Measurements from ENCODE around the gene ETNK2. TPM values are rescaled to one million over a fixed set of nuclear protein-coding genes. Genes with fewer than 3 reads are reported as not detected.
A peak's percentile ranks its signal among the peaks of the same experiment; 100 is the strongest.

Gene ETNK2
- total and polyA plus RNA-seq, 2 of the 8 experiments (the other 6 are each of a cell fraction or from before 2014, with no cell fraction given), result 20.1 to 26.7 TPM

GRCh38 chr1:204131978-204132377 lies 19.9 kb downstream of the ETNK2 start:
- Histone ChIP-seq H3K4me2 (ENCODE audit: insufficient read depth in 1 of 2, low read depth in 2 of 2, low read length in 2 of 2) (no peak overlapping the region), H3K9ac (replicated peaks in 1 of 4; ENCODE audit: extremely low read depth in 1 of 4, low read depth in 3 of 4, low read length in 3 of 4) (no peak overlapping the region), H3K4me1 (replicated peaks in 1 of 4; ENCODE audit: control insufficient read depth in 3 of 4, insufficient read depth in 4 of 4, low read length in 3 of 4) (peaks cover 4 to 16% (median 7%) of the 10 kb centered on the region in 4 experiments), H2BK12ac (ENCODE audit: low read depth, low read length) (no peak overlapping the region), H3K23ac (ENCODE audit: insufficient read length) (no peak overlapping the region), H2BK15ac (ENCODE audit: low read length) (no peak overlapping the region), H3K27ac (ENCODE audit: low read depth, low read length) (no peak overlapping the region), H3K4me3 (ENCODE audit: extremely low read depth in 1 of 4, insufficient read depth in 2 of 4, low read depth in 3 of 4, low read length in 4 of 4) (no peak overlapping the region), H3K36me3 (ENCODE audit: control insufficient read depth in 2 of 4, insufficient read depth in 4 of 4, low read length in 3 of 4) (no peaks in the 10 kb centered on the region; a peak in 2 of 8 replicates), H4K5ac (ENCODE audit: insufficient read length, low read depth, low read length) (no peak overlapping the region), H2AK5ac (ENCODE audit: low read depth, low read length) (no peak overlapping the region), H2BK120ac (replicated peaks; ENCODE audit: low read depth, low read length) (no peak overlapping the region), H4K8ac (ENCODE audit: extremely low read depth, insufficient read depth, low read length) (no peak overlapping the region), H3K79me2 (ENCODE audit: control insufficient read depth in 1 of 2, insufficient read depth in 2 of 2, low read length in 2 of 2) (no peaks in the 10 kb centered on the region), H3K56ac (replicated peaks; ENCODE audit: insufficient read length, low read depth, low read length) (no peak overlapping the region), H4K20me1 (replicated peaks in 1 of 2; ENCODE audit: control insufficient read depth in 1 of 2, insufficient read depth in 2 of 2, low read length in 2 of 2) (peaks cover 0 to 2% of the 10 kb centered on the region in 2 experiments), H3K23me2 (ENCODE audit: low read depth, low read length) (no peaks in the 10 kb centered on the region), H3K18ac (ENCODE audit: extremely low read depth, low read length) (no peak overlapping the region), H3K9me3 (ENCODE audit: insufficient read depth in 2 of 2, low read depth in 1 of 2, low read length in 1 of 2) (no peaks in the 10 kb centered on the region), H2BK5ac (ENCODE audit: low read depth, low read length) (no peak overlapping the region), H4K91ac (replicated peaks; ENCODE audit: insufficient read length, low read length) (no peak overlapping the region), H3K4ac (replicated peaks; ENCODE audit: insufficient read length, low read depth, low read length) (no peak overlapping the region), H3K27me3 (replicated peaks in 1 of 4; ENCODE audit: control insufficient read depth in 3 of 4, extremely low read depth in 1 of 4, insufficient read depth in 3 of 4, low read length in 3 of 4) (no peaks in the 10 kb centered on the region; a peak in 1 of 7 replicates), H3K79me1 (ENCODE audit: low read depth, low read length) (no peaks in the 10 kb centered on the region; the same call in 1 of the 2 replicates), H2BK20ac (ENCODE audit: low read length) (no peak overlapping the region), H2AFZ (ENCODE audit: low read length) (no peak overlapping the region), H3K14ac (ENCODE audit: insufficient read length) (no peak overlapping the region)
- ChIA-PET POLR2A (ENCODE audit: partially characterized antibody) (interaction anchor here (0.8 to 13.3 kb wide), 9 partner anchors 10 to 265 kb away, joined by 3 to 174 read pairs (median 5); partner anchors contain the start of genes ETNK2, SNRPE and SOX13), CTCF (ENCODE audit: partially characterized antibody) (interaction anchor here (0.6 to 11.3 kb wide), 9 partner anchors 8 to 262 kb away, joined by 3 to 261 read pairs (median 3); no protein-coding TSS in a partner anchor)
- TF ChIP-seq CBX5 (IDR thresholded peaks at IDR 0.05; ENCODE audit: low read depth, low read length), result no peak
- TF ChIP-seq POLR2A (IDR thresholded peaks at IDR 0.05; ENCODE audit: control extremely low read depth in 1 of 2, low read depth in 2 of 2, low read length in 2 of 2), result peak in 1 of 2 experiments; percentile 21; a peak in 1 of 3 replicates
- no peak for TF ChIP-seq KDM4A (IDR thresholded peaks at IDR 0.05; ENCODE audit: low read depth, low read length, severe bottlenecking)
- 83% methylated on average over 4 of the region's 4 CpGs; no CpG with 5 or more reads in 1 of the 2 experiments for WGBS, 2 experiments (ENCODE audit: extremely low coverage in 1 of 2, insufficient coverage in 1 of 2, insufficient read length in 1 of 2, insufficient replicate concordance in 2 of 2, low coverage in 1 of 2, low lambda C conversion rate in 2 of 2, missing lambda C conversion rate in 1 of 2)
- no peak for DNase-seq (ENCODE audit: low read depth in 1 of 2, low spot score in 2 of 2)
- FAIRE-seq, result no peak
